ENCODE results near the gene FAAP20.

DNA sequence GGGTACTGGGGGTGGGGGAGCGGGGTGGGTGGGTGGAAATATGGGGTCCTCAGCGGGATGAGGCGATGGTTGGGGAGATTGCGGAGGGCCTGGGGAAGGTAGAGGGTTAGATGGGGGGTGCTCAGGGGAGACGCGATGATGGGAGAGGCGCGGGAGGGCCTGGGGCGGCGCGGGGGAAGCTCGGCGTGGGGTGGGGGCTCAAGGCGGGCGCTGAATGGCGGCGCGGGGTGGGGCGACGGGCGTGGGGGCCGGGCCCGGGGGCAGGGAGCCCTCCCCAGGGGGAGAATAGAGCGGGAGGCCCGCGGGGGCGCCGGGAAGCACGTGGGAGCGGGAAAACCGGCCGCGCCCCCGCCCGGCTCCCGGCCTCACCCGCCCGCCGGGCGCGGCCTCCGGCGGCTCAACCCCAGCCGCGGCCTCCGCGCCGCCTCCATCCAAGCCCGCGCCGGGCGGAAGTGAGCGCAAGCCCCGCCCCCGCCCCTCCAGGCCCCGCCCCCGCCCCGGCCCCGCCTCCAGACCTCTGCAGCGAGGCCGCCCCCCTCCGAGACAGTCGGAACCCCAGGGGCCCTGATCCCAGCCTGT lies at the start of gene FAAP20:
- TF ChIP-seq, protein P1, sequence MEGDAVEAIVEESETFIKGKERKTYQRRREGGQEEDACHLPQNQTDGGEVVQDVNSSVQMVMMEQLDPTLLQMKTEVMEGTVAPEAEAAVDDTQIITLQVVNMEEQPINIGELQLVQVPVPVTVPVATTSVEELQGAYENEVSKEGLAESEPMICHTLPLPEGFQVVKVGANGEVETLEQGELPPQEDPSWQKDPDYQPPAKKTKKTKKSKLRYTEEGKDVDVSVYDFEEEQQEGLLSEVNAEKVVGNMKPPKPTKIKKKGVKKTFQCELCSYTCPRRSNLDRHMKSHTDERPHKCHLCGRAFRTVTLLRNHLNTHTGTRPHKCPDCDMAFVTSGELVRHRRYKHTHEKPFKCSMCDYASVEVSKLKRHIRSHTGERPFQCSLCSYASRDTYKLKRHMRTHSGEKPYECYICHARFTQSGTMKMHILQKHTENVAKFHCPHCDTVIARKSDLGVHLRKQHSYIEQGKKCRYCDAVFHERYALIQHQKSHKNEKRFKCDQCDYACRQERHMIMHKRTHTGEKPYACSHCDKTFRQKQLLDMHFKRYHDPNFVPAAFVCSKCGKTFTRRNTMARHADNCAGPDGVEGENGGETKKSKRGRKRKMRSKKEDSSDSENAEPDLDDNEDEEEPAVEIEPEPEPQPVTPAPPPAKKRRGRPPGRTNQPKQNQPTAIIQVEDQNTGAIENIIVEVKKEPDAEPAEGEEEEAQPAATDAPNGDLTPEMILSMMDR (IDR thresholded peaks at IDR 0.05), result no peak
- no peak for TF ChIP-seq POLR2A (IDR thresholded peaks at IDR 0.05)

Measured in lower leg skin (tissue), 3 donors.